Measurements from ENCODE around the gene NHSL1.

DNA sequence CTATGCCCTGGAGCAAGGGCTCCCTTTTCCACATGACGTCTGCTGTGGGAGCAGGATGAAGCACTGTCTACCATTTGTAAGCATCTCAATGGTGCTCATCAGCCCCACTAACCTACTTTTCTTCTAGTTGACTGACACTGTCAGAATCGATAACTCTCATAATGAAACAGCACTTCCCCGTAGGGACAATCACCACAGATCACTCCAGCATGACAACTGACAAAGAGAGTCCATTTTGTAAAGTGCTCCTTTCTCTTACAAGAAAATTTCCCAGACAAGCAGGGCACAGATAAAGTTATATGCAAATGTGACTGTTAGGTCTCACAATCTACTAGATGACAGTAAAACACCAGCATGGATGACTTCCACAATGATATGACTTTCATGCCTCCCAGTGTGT is 48.8 kb downstream of the NHSL1 start:
- TF ChIP-seq, protein P1, sequence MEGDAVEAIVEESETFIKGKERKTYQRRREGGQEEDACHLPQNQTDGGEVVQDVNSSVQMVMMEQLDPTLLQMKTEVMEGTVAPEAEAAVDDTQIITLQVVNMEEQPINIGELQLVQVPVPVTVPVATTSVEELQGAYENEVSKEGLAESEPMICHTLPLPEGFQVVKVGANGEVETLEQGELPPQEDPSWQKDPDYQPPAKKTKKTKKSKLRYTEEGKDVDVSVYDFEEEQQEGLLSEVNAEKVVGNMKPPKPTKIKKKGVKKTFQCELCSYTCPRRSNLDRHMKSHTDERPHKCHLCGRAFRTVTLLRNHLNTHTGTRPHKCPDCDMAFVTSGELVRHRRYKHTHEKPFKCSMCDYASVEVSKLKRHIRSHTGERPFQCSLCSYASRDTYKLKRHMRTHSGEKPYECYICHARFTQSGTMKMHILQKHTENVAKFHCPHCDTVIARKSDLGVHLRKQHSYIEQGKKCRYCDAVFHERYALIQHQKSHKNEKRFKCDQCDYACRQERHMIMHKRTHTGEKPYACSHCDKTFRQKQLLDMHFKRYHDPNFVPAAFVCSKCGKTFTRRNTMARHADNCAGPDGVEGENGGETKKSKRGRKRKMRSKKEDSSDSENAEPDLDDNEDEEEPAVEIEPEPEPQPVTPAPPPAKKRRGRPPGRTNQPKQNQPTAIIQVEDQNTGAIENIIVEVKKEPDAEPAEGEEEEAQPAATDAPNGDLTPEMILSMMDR (IDR thresholded peaks at IDR 0.05), result no peak
- no peak for TF ChIP-seq POLR2AphosphoS5 (IDR thresholded peaks at IDR 0.05)

Measured in breast epithelium (tissue), 3 donors.